ENCODE results near the gene LRRC37B.
"Not testable (repeated sequence)": the region's sequence is repeated elsewhere in the genome, so short reads cannot be mapped to it uniquely, and the experiment has no call there.

LRRC37B gene

GRCh38 chr17:32066123-32066680 is 59.0 kb downstream of the LRRC37B start:
- POLR2A ChIA-PET; H3K27ac ChIP-seq (ENCODE audit: extremely low read depth, low read depth, low read length); H3K36me3 ChIP-seq (ENCODE audit: control insufficient read depth in 2 of 2, insufficient read depth in 1 of 2, low read length in 2 of 2); H3K9me3 ChIP-seq (ENCODE audit: control insufficient read depth, insufficient read depth, low read depth, low read length); H3K4me1 ChIP-seq (ENCODE audit: control insufficient read depth, insufficient read depth, low read length); H3K4me3 ChIP-seq (ENCODE audit: low read depth, low read length): not testable (repeated sequence)
- CTCF ChIA-PET: interaction anchor here (0.6 kb wide), 1 partner anchor 54 kb away, joined by 3 read pairs; no protein-coding TSS in a partner anchor

GRCh38 chr17:32066863-32067642 is 59.9 kb downstream of the LRRC37B start:
- H3K36me3 ChIP-seq (ENCODE audit: control insufficient read depth in 2 of 2, insufficient read depth in 1 of 2, low read length in 2 of 2); CTCF ChIA-PET; H3K4me3 ChIP-seq (ENCODE audit: low read depth, low read length); POLR2A ChIA-PET; H3K9me3 ChIP-seq (ENCODE audit: control insufficient read depth, insufficient read depth, low read depth, low read length); H3K4me1 ChIP-seq (ENCODE audit: control insufficient read depth, insufficient read depth, low read length); H3K27ac ChIP-seq (ENCODE audit: extremely low read depth, low read depth, low read length): not testable (repeated sequence)

GRCh38 chr17:32069067-32069466 is 61.9 kb downstream of the LRRC37B start:
- H3K4me1 ChIP-seq (ENCODE audit: control insufficient read depth, insufficient read depth, low read length); H3K4me3 ChIP-seq (ENCODE audit: low read depth, low read length); H3K27ac ChIP-seq (ENCODE audit: extremely low read depth, low read depth, low read length); H3K9me3 ChIP-seq (ENCODE audit: control insufficient read depth, insufficient read depth, low read depth, low read length); POLR2A ChIA-PET; H3K36me3 ChIP-seq (ENCODE audit: control insufficient read depth in 2 of 2, insufficient read depth in 1 of 2, low read length in 2 of 2); CTCF ChIA-PET: not testable (repeated sequence)

GRCh38 chr17:32071961-32072360 is 64.8 kb downstream of the LRRC37B start:
- POLR2A ChIA-PET; H3K27ac ChIP-seq (ENCODE audit: extremely low read depth, low read depth, low read length); H3K9me3 ChIP-seq (ENCODE audit: control insufficient read depth, insufficient read depth, low read depth, low read length): not testable (repeated sequence)

GRCh38 chr17:32073131-32073530 is 65.9 kb downstream of the LRRC37B start:
- H3K36me3 ChIP-seq (ENCODE audit: control insufficient read depth in 2 of 2, insufficient read depth in 1 of 2, low read length in 2 of 2); H3K9me3 ChIP-seq (ENCODE audit: control insufficient read depth, insufficient read depth, low read depth, low read length); H3K4me1 ChIP-seq (ENCODE audit: control insufficient read depth, insufficient read depth, low read length); POLR2A ChIA-PET; H3K4me3 ChIP-seq (ENCODE audit: low read depth, low read length); H3K27ac ChIP-seq (ENCODE audit: extremely low read depth, low read depth, low read length): not testable (repeated sequence)
- CTCF ChIA-PET: interaction anchor here (0.6 kb wide), 1 partner anchor 173 kb away, joined by 3 read pairs; no protein-coding TSS in a partner anchor

More at GRCh38 chr17:32071961-32072360, 64.8 kb downstream of the LRRC37B start:
- H3K4me3 ChIP-seq (ENCODE audit: low read depth, low read length); H3K36me3 ChIP-seq (ENCODE audit: control insufficient read depth in 2 of 2, insufficient read depth in 1 of 2, low read length in 2 of 2); H3K4me1 ChIP-seq (ENCODE audit: control insufficient read depth, insufficient read depth, low read length); CTCF ChIA-PET: not testable (repeated sequence)

- H3K27ac ChIP-seq (ENCODE audit: extremely low read depth, low read depth, low read length); CTCF ChIA-PET; H3K9me3 ChIP-seq (ENCODE audit: control insufficient read depth, insufficient read depth, low read depth, low read length); POLR2A ChIA-PET; H3K36me3 ChIP-seq (ENCODE audit: control insufficient read depth in 2 of 2, insufficient read depth in 1 of 2, low read length in 2 of 2); H3K4me1 ChIP-seq (ENCODE audit: control insufficient read depth, insufficient read depth, low read length); H3K4me3 ChIP-seq (ENCODE audit: low read depth, low read length): not testable (repeated sequence)
- TF ChIP-seq PRDM10 (tag by site-specific recombination; IDR thresholded peaks at IDR 0.05) (peak; percentile 90), ZNF10 (tag by site-specific recombination; IDR thresholded peaks at IDR 0.05) (peak; percentile 78), SP2 (tag by site-specific recombination; IDR thresholded peaks at IDR 0.05) (peak; percentile 45), ZBTB17 (tag by site-specific recombination; IDR thresholded peaks at IDR 0.05) (peak; percentile 32; the same call in 1 of the 2 replicates)
Observed at GRCh38 chr17:32079753-32080152, 72.6 kb downstream of the LRRC37B start.

GRCh38 chr17:32083550-32083979 is 76.4 kb downstream of the LRRC37B start:
- POLR2A ChIA-PET; CTCF ChIA-PET; H3K4me3 ChIP-seq (ENCODE audit: low read depth, low read length); H3K4me1 ChIP-seq (ENCODE audit: control insufficient read depth, insufficient read depth, low read length); H3K27ac ChIP-seq (ENCODE audit: extremely low read depth, low read depth, low read length); H3K36me3 ChIP-seq (ENCODE audit: control insufficient read depth in 2 of 2, insufficient read depth in 1 of 2, low read length in 2 of 2); H3K9me3 ChIP-seq (ENCODE audit: control insufficient read depth, insufficient read depth, low read depth, low read length): not testable (repeated sequence)
